H1 (cell line): Measurements from ENCODE around the gene NTNG2. TPM values are rescaled to one million over a fixed set of nuclear protein-coding genes. Genes with fewer than 3 reads are reported as not detected.

ENCODE experiments used
- CTCF ChIA-PET: fragments of 300-600 bp; sonication (Branson Sonifier 250); formaldehyde crosslinking; loops from one replicate; lab custom pipeline; 2021; ENCODE audit not compliant: partially characterized antibody; lab: Charles Lee
- POLR2A ChIA-PET: fragments of 300-600 bp; sonication (Branson Sonifier 250); formaldehyde crosslinking; loops from one replicate; lab custom pipeline; 2021; ENCODE audit warnings: inconsistent platforms; ENCODE audit not compliant: partially characterized antibody; lab: Charles Lee
- DNase-seq, 2 experiments: peaks; one replicate each; pipeline versions ENCODE4 v3.0.0 to v3.0.0-alpha.2; 2010 to 2022; ENCODE audit warnings: low spot score in 2 of 2, low read depth in 1 of 2, mixed read lengths in 1 of 2
- FAIRE-seq: peaks from 2 replicates; lab custom pipeline; 2011; peaks lifted over from hg19 to GRCh38; lab: Jason Lieb, UNC
- H2AFZ ChIP-seq: 2 replicates; pipeline ENCODE4 v1.8.1; 2012; ENCODE audit warnings: low read length, inconsistent platforms
- H2AK5ac ChIP-seq: 2 replicates; pipeline ENCODE4 v1.6.1; 2013; ENCODE audit warnings: low read depth, low read length
- H2BK120ac ChIP-seq: replicated peaks from 2 replicates; pipeline ENCODE3; 2013; ENCODE audit warnings: low read depth, low read length, inconsistent platforms
- H2BK12ac ChIP-seq: 2 replicates; pipeline ENCODE4 v1.6.1; 2013; ENCODE audit warnings: low read depth, low read length
- H2BK15ac ChIP-seq: 2 replicates; pipeline ENCODE4 v1.6.1; 2013; ENCODE audit warnings: low read length
- H2BK20ac ChIP-seq: 2 replicates; pipeline ENCODE4 v1.6.1; 2013; ENCODE audit warnings: low read length
- H2BK5ac ChIP-seq: 2 replicates; pipeline ENCODE4 v1.6.1; 2013; ENCODE audit warnings: low read depth, low read length
- H3K14ac ChIP-seq: 2 replicates; pipeline ENCODE4 v1.6.1; 2013; ENCODE audit warnings: inconsistent platforms; ENCODE audit not compliant: insufficient read length
- H3K18ac ChIP-seq: 2 replicates; pipeline ENCODE4 v1.6.1; 2013; ENCODE audit warnings: low read length; ENCODE audit errors: extremely low read depth
- H3K23ac ChIP-seq: 2 replicates; pipeline ENCODE4 v1.6.1; 2013; ENCODE audit warnings: inconsistent platforms; ENCODE audit not compliant: insufficient read length
- H3K23me2 ChIP-seq: 2 replicates; pipeline ENCODE4 v1.6.1; 2013; ENCODE audit warnings: low read depth, low read length
- H3K27ac ChIP-seq: 2 replicates; pipeline ENCODE4 v1.6.1; 2011; ENCODE audit warnings: low read depth, low read length, inconsistent platforms
- H3K27me3 ChIP-seq, 4 experiments: replicated peaks in 1 of 4; 1 replicate in 1 of 4; 2 replicates in 3 of 4; pipeline versions ENCODE4 v1.6.1 to v1.8.1; 2011 to 2013; ENCODE audit warnings: low read length in 3 of 4, mild to moderate bottlenecking in 3 of 4, inconsistent platforms in 2 of 4, mixed read lengths in 2 of 4, moderate library complexity in 1 of 4; ENCODE audit not compliant: control insufficient read depth in 3 of 4, insufficient read depth in 3 of 4; ENCODE audit errors: extremely low read depth in 1 of 4
- H3K36me3 ChIP-seq, 4 experiments: 2 replicates each; pipeline versions ENCODE4 v1.6.1 to v1.8.1; 2011 to 2013; ENCODE audit warnings: mild to moderate bottlenecking in 4 of 4, low read length in 3 of 4, moderate library complexity in 2 of 4, control low read depth in 1 of 4, inconsistent platforms in 1 of 4; ENCODE audit not compliant: insufficient read depth in 4 of 4, control insufficient read depth in 2 of 4
- H3K4ac ChIP-seq: replicated peaks from 2 replicates; pipeline ENCODE3; 2013; ENCODE audit warnings: low read length, low read depth, mixed read lengths, inconsistent platforms; ENCODE audit not compliant: insufficient read length
- H3K4me1 ChIP-seq, 4 experiments: replicated peaks in 1 of 4; 1 replicate in 1 of 4; 2 replicates in 3 of 4; pipeline versions ENCODE4 v1.6.1 to v1.8.1; 2011 to 2013; ENCODE audit warnings: low read length in 3 of 4, inconsistent platforms in 2 of 4, mixed read lengths in 1 of 4; ENCODE audit not compliant: insufficient read depth in 4 of 4, control insufficient read depth in 3 of 4
- H3K4me2 ChIP-seq, 2 experiments: 2 replicates each; pipeline versions ENCODE4 v1.6.1 to v1.8.1; 2011 to 2013; ENCODE audit warnings: low read depth in 2 of 2, low read length in 2 of 2, control low read depth in 1 of 2, inconsistent platforms in 1 of 2, mild to moderate bottlenecking in 1 of 2; ENCODE audit not compliant: insufficient read depth in 1 of 2
- H3K4me3 ChIP-seq, 4 experiments: fragments of 200-600, 300-600 bp in 1 of 4; sonication (generic), shearing (Covaris generic), sonication (Bioruptor Twin) in 1 of 4; 2 replicates each; pipeline versions ENCODE4 v1.5.1 to v1.8.1; 2011 to 2016; ENCODE audit warnings: low read length in 4 of 4, low read depth in 3 of 4, control low read depth in 2 of 4, inconsistent platforms in 2 of 4, mild to moderate bottlenecking in 2 of 4, mixed read lengths in 1 of 4, moderate library complexity in 1 of 4; ENCODE audit not compliant: insufficient read depth in 2 of 4; ENCODE audit errors: extremely low read depth in 1 of 4
- H3K56ac ChIP-seq: replicated peaks from 2 replicates; pipeline ENCODE3; 2013; ENCODE audit warnings: low read depth, mild to moderate bottlenecking, mixed read lengths, low read length, inconsistent platforms; ENCODE audit not compliant: insufficient read length
- H3K79me1 ChIP-seq: 2 replicates; pipeline ENCODE4 v1.6.1; 2013; ENCODE audit warnings: low read depth, low read length, control low read depth
- H3K79me2 ChIP-seq, 2 experiments: 2 replicates each; pipeline versions ENCODE4 v1.6.1 to v1.8.1; 2012 to 2013; ENCODE audit warnings: low read length in 2 of 2, mild to moderate bottlenecking in 2 of 2, inconsistent platforms in 1 of 2; ENCODE audit not compliant: insufficient read depth in 2 of 2, control insufficient read depth in 1 of 2
- H3K9ac ChIP-seq, 4 experiments: replicated peaks in 1 of 4; 1 replicate in 1 of 4; 2 replicates in 3 of 4; pipeline versions ENCODE4 v1.6.1 to v1.8.1; 2011 to 2013; ENCODE audit warnings: low read depth in 3 of 4, low read length in 3 of 4, control low read depth in 2 of 4, mild to moderate bottlenecking in 2 of 4, moderate library complexity in 2 of 4, inconsistent platforms in 1 of 4; ENCODE audit errors: extremely low read depth in 1 of 4
- H3K9me3 ChIP-seq, 2 experiments: 2 replicates each; pipeline versions ENCODE4 v1.6.1 to v1.8.1; 2012 to 2013; ENCODE audit warnings: mild to moderate bottlenecking in 2 of 2, moderate library complexity in 2 of 2, control low read depth in 1 of 2, inconsistent platforms in 1 of 2, low read depth in 1 of 2, low read length in 1 of 2, mixed read lengths in 1 of 2; ENCODE audit not compliant: insufficient read depth in 2 of 2
- H4K20me1 ChIP-seq, 2 experiments: replicated peaks in 1 of 2; 2 replicates each; pipeline versions ENCODE3 to v1.8.1; 2011 to 2013; ENCODE audit warnings: inconsistent platforms in 2 of 2, low read length in 2 of 2, mild to moderate bottlenecking in 1 of 2; ENCODE audit not compliant: insufficient read depth in 2 of 2, control insufficient read depth in 1 of 2
- H4K5ac ChIP-seq: 2 replicates; pipeline ENCODE4 v1.6.1; 2013; ENCODE audit warnings: low read length, low read depth, mixed read lengths, inconsistent platforms; ENCODE audit not compliant: insufficient read length
- H4K8ac ChIP-seq: 2 replicates; pipeline ENCODE4 v1.8.0; 2013; ENCODE audit warnings: mild to moderate bottlenecking, moderate library complexity, low read length, inconsistent platforms; ENCODE audit not compliant: insufficient read depth; ENCODE audit errors: extremely low read depth
- H4K91ac ChIP-seq: replicated peaks from 2 replicates; pipeline ENCODE3; 2013; ENCODE audit warnings: low read length, mixed read lengths, inconsistent platforms; ENCODE audit not compliant: insufficient read length
- BRCA1 ChIP-seq: IDR thresholded peaks from 2 replicates; pipeline ENCODE4 v1.6.1; 2012; ENCODE audit warnings: low read depth, low read length, improper control_type of control experiment
- CTBP2 ChIP-seq: IDR thresholded peaks from 2 replicates; pipeline ENCODE4 v1.7.0; 2011; ENCODE audit warnings: borderline replicate concordance, mild to moderate bottlenecking, moderate library complexity, mixed read lengths, low read length; ENCODE audit not compliant: insufficient read depth, insufficient read length
- EGR1 ChIP-seq: IDR thresholded peaks from 2 replicates; pipeline ENCODE4 v1.6.1; 2011; ENCODE audit warnings: low read depth, low read length, borderline replicate concordance
- GTF2F1 ChIP-seq: IDR thresholded peaks from 2 replicates; pipeline ENCODE4 v1.6.1; 2012; ENCODE audit warnings: low read depth, low read length, improper control_type of control experiment, borderline replicate concordance
- HDAC2 ChIP-seq, 2 experiments: fragments of 300-600 bp in 1 of 2; sonication (generic) in 1 of 2; IDR thresholded peaks; 2 replicates each; pipeline ENCODE4 v1.6.1; 2011 to 2012; ENCODE audit warnings: low read depth in 2 of 2, low read length in 2 of 2, mild to moderate bottlenecking in 2 of 2, moderate library complexity in 2 of 2, borderline replicate concordance in 1 of 2, inconsistent platforms in 1 of 2
- NRF1 ChIP-seq: IDR thresholded peaks from 2 replicates; pipeline ENCODE4 v1.6.1; 2011; ENCODE audit warnings: mild to moderate bottlenecking, low read depth, low read length, improper control_type of control experiment
- POLR2A ChIP-seq, 2 experiments: IDR thresholded peaks; 1 replicate in 1 of 2; 2 replicates in 1 of 2; pipeline ENCODE4 v1.6.1; 2011; ENCODE audit warnings: low read depth in 2 of 2, low read length in 2 of 2, mild to moderate bottlenecking in 2 of 2; ENCODE audit errors: control extremely low read depth in 1 of 2
- RAD21 ChIP-seq, 2 experiments: IDR thresholded peaks in 1 of 2; conservative IDR thresholded peaks in 1 of 2; 2 replicates each; pipeline ENCODE4 v1.6.1; 2011; ENCODE audit warnings: low read depth in 2 of 2, low read length in 2 of 2, improper control_type of control experiment in 1 of 2, inconsistent platforms in 1 of 2, mild to moderate bottlenecking in 1 of 2, moderate library complexity in 1 of 2
- RFX5 ChIP-seq: IDR thresholded peaks from 2 replicates; pipeline ENCODE4 v1.6.1; 2011; ENCODE audit warnings: low read depth, low read length, improper control_type of control experiment, borderline replicate concordance
- SIN3A ChIP-seq, 2 experiments: IDR thresholded peaks in 1 of 2; conservative IDR thresholded peaks in 1 of 2; 2 replicates each; pipeline ENCODE4 v1.6.1; 2011 to 2012; ENCODE audit warnings: low read length in 2 of 2, improper control_type of control experiment in 1 of 2, low read depth in 1 of 2, mild to moderate bottlenecking in 1 of 2
- SIX5 ChIP-seq: IDR thresholded peaks from 2 replicates; pipeline ENCODE4 v1.6.1; 2011; ENCODE audit warnings: mild to moderate bottlenecking, low read depth, low read length
- SP4 ChIP-seq: IDR thresholded peaks from 2 replicates; pipeline ENCODE4 v1.6.1; 2012; ENCODE audit warnings: low read length, inconsistent platforms
- SUZ12 ChIP-seq: fragments of 200-600 bp; sonication (generic); IDR thresholded peaks from 2 replicates; pipeline ENCODE4 v1.6.1; 2012; ENCODE audit warnings: mild to moderate bottlenecking, inconsistent platforms, low read length, moderate library complexity, mixed read lengths
- WGBS, 2 experiments: shearing (Covaris generic) in 1 of 2; methylation state at CpG; one replicate each; pipeline versions ENCODE4 v1.1.6 to v1.1.7; 2013 to 2015; ENCODE audit warnings: low lambda C conversion rate in 2 of 2, mixed read lengths in 2 of 2, inconsistent platforms in 1 of 2, low coverage in 1 of 2, missing lambda C conversion rate in 1 of 2; ENCODE audit not compliant: insufficient replicate concordance in 2 of 2, insufficient coverage in 1 of 2, insufficient read length in 1 of 2; ENCODE audit errors: extremely low coverage in 1 of 2, missing lambda C conversion rate in 1 of 2; 5-methylcytosine and 5-hydroxymethylcytosine counted together
- polyA plus RNA-seq, 7 experiments: library from polyadenylated mRNA; depleted of rRNA in 3 of 7; stranded (reverse) in 5 of 7; unstranded in 2 of 7; fragments of >200 nt in 5 of 7; fragments of 200-250 nt in 2 of 7; gene quantifications; 1 replicate in 5 of 7; 2 replicates in 1 of 7; 4 replicates in 1 of 7; pipeline versions ENCODE4 v1.2.1 to v1.2.3, GENCODE V29; 2011 to 2013; ENCODE audit warnings: missing spikeins in 2 of 7, mixed read lengths in 2 of 7
- total RNA-seq: library from RNA; stranded (reverse); fragmentation: NEBNext Ultra II Directional; extraction: Animal tissue kit (Norgen Biotek cat#: 25700); gene quantifications from 2 replicates; pipeline ENCODE4 v1.2.1, GENCODE V29; 2021

Gene NTNG2
- total and polyA plus RNA-seq, 2 of the 8 experiments (the other 6 are each of a cell fraction or from before 2014, with no cell fraction given), result 1.4 to 1.5 TPM

- H2BK12ac ChIP-seq, result no peak overlapping the region
- no peak overlapping the region for H2AK5ac ChIP-seq
- no peaks in the 10 kb centered on the region for H3K79me2 ChIP-seq
- H3K36me3 ChIP-seq, result peaks cover 14 to 45% (median 27%) of the 10 kb centered on the region in 4 experiments
- no peaks in the 10 kb centered on the region for H4K20me1 ChIP-seq
- no peak overlapping the region for H4K8ac ChIP-seq
- H2BK5ac ChIP-seq, result no peak overlapping the region
- no peak overlapping the region for H3K9ac ChIP-seq
- no peak overlapping the region for H3K56ac ChIP-seq
- H3K27ac ChIP-seq, result no peak overlapping the region
- no peak overlapping the region for H4K91ac ChIP-seq
- ChIA-PET CTCF (no interaction called here), POLR2A (interaction anchor here (0.6 to 0.9 kb wide), 3 partner anchors 13 to 24 kb away, joined by 3 read pairs; no protein-coding TSS in a partner anchor)
- no peaks in the 10 kb centered on the region; a peak in 1 of 7 replicates for H3K4me1 ChIP-seq
- FAIRE-seq (no peak), DNase-seq (no peak)
- H2BK120ac ChIP-seq, result no peak overlapping the region
- no peak overlapping the region for H3K18ac ChIP-seq
- H3K23me2 ChIP-seq, result no peaks in the 10 kb centered on the region
- no peak overlapping the region for H2AFZ ChIP-seq
- H3K4me3 ChIP-seq, result no peak overlapping the region
- no peak overlapping the region for H3K4ac ChIP-seq
- H4K5ac ChIP-seq, result no peak overlapping the region
- no peak overlapping the region for H3K4me2 ChIP-seq
- no peaks in the 10 kb centered on the region for H3K27me3 ChIP-seq
- WGBS, 2 experiments, result 97% methylated on average over 13 of the region's 13 CpGs; no CpG with 5 or more reads in 1 of the 2 experiments
- H3K79me1 ChIP-seq, result no peaks in the 10 kb centered on the region
- TF ChIP-seq HDAC2 (IDR thresholded peaks at IDR 0.05; ENCODE audit: borderline replicate concordance in 1 of 2, low read depth in 2 of 2, low read length in 2 of 2), result no peak
- TF ChIP-seq RAD21 (IDR thresholded peaks at IDR 0.05 in 1 of 2, conservative IDR thresholded peaks at IDR 0.05 in 1 of 2; ENCODE audit: low read depth in 2 of 2, low read length in 2 of 2), result no peak
- TF ChIP-seq SUZ12, result no peak
- no peak for TF ChIP-seq SIX5
- TF ChIP-seq POLR2A (IDR thresholded peaks at IDR 0.05; ENCODE audit: control extremely low read depth in 1 of 2, low read depth in 2 of 2, low read length in 2 of 2), result no peak
- no peak for TF ChIP-seq EGR1
- no peak for TF ChIP-seq GTF2F1
- no peak for TF ChIP-seq NRF1
- TF ChIP-seq RFX5, result no peak
- no peak for TF ChIP-seq BRCA1
- TF ChIP-seq CTBP2, result no peak
- no peak for TF ChIP-seq SIN3A (conservative IDR thresholded peaks at IDR 0.05 in 1 of 2, IDR thresholded peaks at IDR 0.05 in 1 of 2; ENCODE audit: low read depth in 1 of 2, low read length in 2 of 2)
- TF ChIP-seq SP4, result no peak
- no peaks in the 10 kb centered on the region for H3K9me3 ChIP-seq
- H3K14ac ChIP-seq, result no peak overlapping the region
- H2BK20ac ChIP-seq, result no peak overlapping the region
- H3K23ac ChIP-seq, result no peak overlapping the region
- H2BK15ac ChIP-seq, result no peak overlapping the region
Measured at GRCh38 chr9:132293145-132293721, 131.4 kb downstream of the NTNG2 start.
